Type B pancreatic cell (in vitro differentiated cells): ENCODE measurements around the gene ACTR1B. TPM values are rescaled to one million over a fixed set of nuclear protein-coding genes. Genes with fewer than 3 reads are reported as not detected.

ENCODE experiments used
- DNase-seq: peaks from one replicate; pipeline ENCODE4 v3.0.0; 2021; ENCODE audit warnings: mixed read lengths; ENCODE audit not compliant: unreplicated experiment; ENCODE audit errors: extremely low spot score
- H3K27ac Mint-ChIP-seq: 2 replicates; pipeline ENCODE4 v1.8.0; 2021; ENCODE audit warnings: mild to moderate bottlenecking, mixed read lengths
- H3K27me3 Mint-ChIP-seq: 2 replicates; pipeline ENCODE4 v1.8.0; 2021; ENCODE audit warnings: mixed read lengths
- H3K36me3 Mint-ChIP-seq: 2 replicates; pipeline ENCODE4 v1.8.0; 2021; ENCODE audit warnings: mixed read lengths
- H3K4me1 Mint-ChIP-seq: one replicate; pipeline ENCODE4 v1.8.0; 2021; ENCODE audit warnings: mixed read lengths; ENCODE audit not compliant: unreplicated experiment
- H3K4me3 Mint-ChIP-seq: 2 replicates; pipeline ENCODE4 v1.8.0; 2021; ENCODE audit warnings: mild to moderate bottlenecking, mixed read lengths
- H3K9me3 Mint-ChIP-seq: 2 replicates; pipeline ENCODE4 v1.8.0; 2021; ENCODE audit warnings: mixed read lengths
- total RNA-seq: library from RNA; stranded (reverse); gene quantifications from 2 replicates; pipeline ENCODE4 v1.2.1, GENCODE V29; 2021; ENCODE audit warnings: low replicate concordance
- TF ChIP-seq, protein P1 (sequence below): fragments of 200-600 bp; sonication (generic); conservative IDR thresholded peaks from 2 replicates; pipeline ENCODE4 v1.5.0; 2021; ENCODE audit warnings: antibody characterized with exemption, mild to moderate bottlenecking

The ACTR1B gene
- total RNA-seq, 1 donor from 2014 or later = 69.0 TPM

DNA sequence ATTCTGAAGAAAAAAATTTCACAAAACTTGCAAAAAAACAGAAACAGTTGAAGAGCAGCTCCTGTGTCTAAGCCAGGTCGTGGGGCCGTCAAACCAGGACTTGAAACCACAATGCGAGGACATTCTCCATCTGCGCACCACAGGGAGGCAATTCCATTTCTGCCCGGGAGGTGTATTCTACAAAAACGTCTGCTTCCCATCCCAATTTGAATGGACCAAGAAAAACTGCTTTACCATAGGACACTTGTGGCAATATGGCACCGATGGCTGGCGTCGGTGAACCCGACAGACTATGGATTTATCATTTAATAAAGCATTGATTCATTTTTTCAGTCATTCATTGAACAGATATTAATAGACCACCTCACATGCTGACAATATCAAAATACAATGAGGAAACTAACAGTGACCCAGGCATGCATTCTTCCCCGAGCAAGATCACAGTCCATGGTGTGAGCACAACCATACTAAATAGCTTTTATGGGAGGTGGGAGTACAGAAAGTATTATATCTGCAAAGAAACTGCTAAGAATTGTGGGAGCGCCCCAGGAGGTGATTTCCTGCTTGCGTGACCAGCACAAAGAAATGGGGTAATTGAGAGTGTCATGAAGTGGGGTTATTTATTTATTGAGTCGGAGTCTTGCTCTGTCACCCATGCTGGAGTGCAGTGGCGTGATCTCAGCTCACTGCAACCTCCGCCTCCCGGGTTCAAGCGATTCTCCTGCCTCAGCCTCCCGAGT, 39.1 kb upstream of the ACTR1B start:
- Mint-ChIP-seq H3K4me1 (peaks cover 19% of the 10 kb centered on the region), H3K27me3 (no peaks in the 10 kb centered on the region), H3K4me3 (no peak overlapping the region), H3K36me3 (no peaks in the 10 kb centered on the region), H3K9me3 (no peaks in the 10 kb centered on the region), H3K27ac (no peak overlapping the region)
- TF ChIP-seq, protein P1, sequence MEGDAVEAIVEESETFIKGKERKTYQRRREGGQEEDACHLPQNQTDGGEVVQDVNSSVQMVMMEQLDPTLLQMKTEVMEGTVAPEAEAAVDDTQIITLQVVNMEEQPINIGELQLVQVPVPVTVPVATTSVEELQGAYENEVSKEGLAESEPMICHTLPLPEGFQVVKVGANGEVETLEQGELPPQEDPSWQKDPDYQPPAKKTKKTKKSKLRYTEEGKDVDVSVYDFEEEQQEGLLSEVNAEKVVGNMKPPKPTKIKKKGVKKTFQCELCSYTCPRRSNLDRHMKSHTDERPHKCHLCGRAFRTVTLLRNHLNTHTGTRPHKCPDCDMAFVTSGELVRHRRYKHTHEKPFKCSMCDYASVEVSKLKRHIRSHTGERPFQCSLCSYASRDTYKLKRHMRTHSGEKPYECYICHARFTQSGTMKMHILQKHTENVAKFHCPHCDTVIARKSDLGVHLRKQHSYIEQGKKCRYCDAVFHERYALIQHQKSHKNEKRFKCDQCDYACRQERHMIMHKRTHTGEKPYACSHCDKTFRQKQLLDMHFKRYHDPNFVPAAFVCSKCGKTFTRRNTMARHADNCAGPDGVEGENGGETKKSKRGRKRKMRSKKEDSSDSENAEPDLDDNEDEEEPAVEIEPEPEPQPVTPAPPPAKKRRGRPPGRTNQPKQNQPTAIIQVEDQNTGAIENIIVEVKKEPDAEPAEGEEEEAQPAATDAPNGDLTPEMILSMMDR = no peak
- DNase-seq = peak; percentile 34

DNA sequence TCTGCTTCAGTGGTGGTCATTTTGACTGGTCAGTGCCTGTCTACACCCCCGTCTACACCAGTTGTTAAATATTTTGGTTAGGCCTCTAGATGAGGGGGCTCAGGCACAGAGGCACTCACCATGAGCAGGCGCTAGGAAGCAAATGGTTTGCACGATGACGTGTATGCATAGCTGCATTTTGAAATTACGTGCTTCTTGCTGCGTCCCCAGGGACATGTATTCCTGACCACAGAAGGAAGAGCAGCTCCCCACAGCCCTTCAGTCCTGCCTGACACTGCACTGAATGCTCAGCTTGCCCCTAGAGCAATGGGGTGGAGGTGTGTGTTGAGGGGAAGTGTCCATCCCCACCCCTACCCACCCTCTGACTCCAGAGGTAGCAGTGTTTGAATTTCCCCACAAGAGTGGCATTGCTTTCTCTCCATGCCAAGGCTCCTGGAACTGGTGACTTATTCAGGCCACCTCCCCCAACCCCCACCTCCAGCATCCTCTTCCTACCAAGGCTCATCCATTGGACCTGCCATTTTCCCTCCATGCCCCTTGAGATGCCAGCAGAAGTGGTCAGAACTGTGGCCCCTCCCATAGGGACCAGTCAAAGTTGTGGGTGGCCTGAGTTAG, 38.1 kb upstream of the ACTR1B start:
- Mint-ChIP-seq H3K4me1 (peaks cover 24% of the 10 kb centered on the region), H3K27ac (no peak overlapping the region), H3K9me3 (no peaks in the 10 kb centered on the region), H3K36me3 (no peaks in the 10 kb centered on the region), H3K27me3 (no peaks in the 10 kb centered on the region), H3K4me3 (no peak overlapping the region)
- TF ChIP-seq, protein P1 = no peak
- no peak for DNase-seq

DNA sequence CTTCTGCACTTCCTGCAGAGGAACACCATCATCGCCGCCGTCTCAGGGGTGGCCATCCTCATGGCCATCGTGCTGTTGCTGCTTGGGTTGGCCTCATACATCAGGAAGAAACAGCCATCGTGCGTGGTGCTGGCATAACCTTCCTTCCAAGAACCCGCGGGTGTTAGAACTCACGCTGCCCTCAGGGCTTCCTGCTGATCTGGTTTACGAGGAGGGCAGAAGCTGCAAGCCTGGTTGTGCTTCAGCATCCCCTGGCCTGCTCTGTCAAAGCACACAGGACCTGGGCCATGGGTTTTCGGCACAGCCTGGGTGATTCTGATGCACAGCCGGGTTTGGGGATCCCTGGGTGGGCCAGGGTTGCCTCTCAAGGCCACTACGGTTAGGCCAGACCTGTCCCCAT, 37.3 kb upstream of the ACTR1B start:
- H3K4me1 Mint-ChIP-seq = peaks cover 24% of the 10 kb centered on the region
- no peaks in the 10 kb centered on the region for H3K36me3 Mint-ChIP-seq
- H3K27me3 Mint-ChIP-seq = no peaks in the 10 kb centered on the region
- no peaks in the 10 kb centered on the region for H3K9me3 Mint-ChIP-seq
- H3K27ac Mint-ChIP-seq = no peak overlapping the region
- peak; percentile 51 for DNase-seq
- TF ChIP-seq, protein P1 = no peak
- no peak overlapping the region for H3K4me3 Mint-ChIP-seq

- Mint-ChIP-seq H3K9me3 (no peaks in the 10 kb centered on the region), H3K4me3 (no peak overlapping the region), H3K27ac (peak overlapping the region; percentile 63), H3K27me3 (no peaks in the 10 kb centered on the region), H3K36me3 (no peaks in the 10 kb centered on the region), H3K4me1 (peaks cover 24% of the 10 kb centered on the region)
- TF ChIP-seq, protein P1 = peak; percentile 81
- DNase-seq = peak; percentile 72
Observed at GRCh38 chr2:97699765-97700444, 36.1 kb upstream of the ACTR1B start.

DNA sequence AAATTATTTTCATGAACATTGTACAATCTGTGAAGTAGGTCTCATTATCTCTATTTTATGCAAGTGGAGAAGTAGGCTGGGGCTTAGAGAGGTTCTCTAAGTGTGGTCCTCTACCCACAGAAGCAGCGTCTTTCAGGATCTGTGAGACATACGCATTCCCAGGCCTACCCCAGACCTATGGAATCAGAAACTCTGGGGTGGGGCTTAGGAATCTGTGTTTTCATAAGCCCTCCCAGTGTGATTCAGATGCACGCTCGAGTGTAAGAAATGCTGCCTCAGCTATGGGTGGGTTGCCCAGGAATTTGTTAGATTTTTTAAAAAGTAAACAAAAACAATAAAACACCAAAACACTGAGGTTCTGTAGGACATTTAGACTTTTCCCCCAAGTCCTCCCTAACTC, 34.7 kb upstream of the ACTR1B start:
- Mint-ChIP-seq H3K27ac (no peak overlapping the region), H3K9me3 (no peaks in the 10 kb centered on the region), H3K4me1 (peaks cover 24% of the 10 kb centered on the region), H3K4me3 (no peak overlapping the region), H3K27me3 (no peaks in the 10 kb centered on the region), H3K36me3 (no peaks in the 10 kb centered on the region)
- DNase-seq = no peak
- TF ChIP-seq, protein P1 = no peak
